Stomach (tissue), 9 donors: Measurements from ENCODE around the gene FLRT1. TPM values are rescaled to one million over a fixed set of nuclear protein-coding genes. Genes with fewer than 3 reads are reported as not detected.

Experiments used
- DNase-seq, 2 donors: peaks; one replicate each; pipeline versions ENCODE4 v3.0.0 to v3.0.0-alpha.2; 2013 to 2019
- H3K27ac ChIP-seq, 5 donors: fragments of 200-600 bp in 4 of 5; sonication (generic) in 4 of 5; one replicate each; pipeline ENCODE4 v1.5.1; 2013 to 2019; ENCODE audit warnings: mild to moderate bottlenecking in 1 of 5, moderate library complexity in 1 of 5
- H3K27me3 ChIP-seq, 3 donors: fragments of 200-600 bp; sonication (generic); one replicate each; pipeline ENCODE4 v1.5.1; 2017 to 2019; ENCODE audit warnings: mixed run types in 1 of 3
- H3K36me3 ChIP-seq, 4 donors: fragments of 200-600 bp; sonication (generic); 1 replicate in 3 of 4; 2 replicates in 1 of 4; pipeline ENCODE4 v1.5.1; 2016 to 2019
- H3K4me1 ChIP-seq, 4 donors: fragments of 200-600 bp; sonication (generic); one replicate each; pipeline ENCODE4 v1.5.1; 2016 to 2019
- H3K4me3 ChIP-seq, 4 donors: fragments of 200-600 bp; sonication (generic) in 3 of 4; one replicate each; pipeline ENCODE4 v1.5.1; 2016 to 2019; ENCODE audit warnings: mild to moderate bottlenecking in 1 of 4
- H3K9me3 ChIP-seq, 4 donors: fragments of 200-600 bp; sonication (generic); one replicate each; pipeline ENCODE4 v1.5.1; 2016 to 2019
- CTCF ChIP-seq, 7 experiments: fragments of 450-650 bp in 4 of 7; fragments of 200-600 bp in 3 of 7; sonication (generic) in 3 of 7; IDR thresholded peaks; one replicate each; pipeline ENCODE4 v1.5.1; 2016 to 2019; ENCODE audit warnings: antibody characterized with exemption in 7 of 7, control low read depth in 2 of 7, mild to moderate bottlenecking in 1 of 7
- EP300 ChIP-seq: sonication (generic); formaldehyde crosslinking; IDR thresholded peaks from one replicate; pipeline ENCODE4 v1.6.1; 2017; ENCODE audit warnings: antibody characterized with exemption
- POLR2A ChIP-seq, 4 donors: fragments of 450-650 bp; IDR thresholded peaks; one replicate each; pipeline ENCODE4 v1.6.1; 2016; ENCODE audit warnings: antibody characterized with exemption in 4 of 4, control low read depth in 2 of 4, mild to moderate bottlenecking in 1 of 4, moderate library complexity in 1 of 4
- POLR2AphosphoS5 ChIP-seq, 3 donors: sonication (generic); formaldehyde crosslinking; IDR thresholded peaks; one replicate each; pipeline ENCODE4 v1.6.1; 2016; ENCODE audit warnings: antibody characterized with exemption in 3 of 3
- WGBS, 5 donors: extraction: QIAGEN DNeasy Blood & Tissue Kit in 3 of 5; methylation state at CpG; one replicate each; pipeline versions ENCODE4 v1.1.5 to v1.1.7; 2013 to 2018; 5-methylcytosine and 5-hydroxymethylcytosine counted together
- intact Hi-C: fragments of 100-400 bp; cut with DNase I; formaldehyde crosslinking; loops from one replicate; pipeline ENCODE4 v1.15.1; 2023; ENCODE audit warnings: low total_unique reads
- polyA plus RNA-seq, 3 donors: library from polyadenylated mRNA; stranded (reverse); fragments of 200-250 nt; gene quantifications; one replicate each; pipeline ENCODE4 v1.2.3, GENCODE V29; 2013
- total RNA-seq, 5 donors: library from RNA; depleted of rRNA; stranded (reverse); fragments of >200 nt; gene quantifications; one replicate each; pipeline versions ENCODE4 v1.1.0 to v1.2.3, GENCODE V29; 2014 to 2016
- donor health status: healthy with polysubstance abuse.
- donor health status: Bipolar disorder and iron deficiency.
- donor health status: healthy.

FLRT1 gene
- total and polyA plus RNA-seq, 8 donors, result 0.12 to 1.3 (median 0.51) TPM; not detected in 4

- H3K36me3 ChIP-seq, result no peaks in the 10 kb centered on the region
- H3K9me3 ChIP-seq, result no peaks in the 10 kb centered on the region
- no peak overlapping the region for H3K4me3 ChIP-seq
- WGBS, 5 donors, result 77 to 91% (median 82%) methylated on average over 10 to 15 of the region's 15 CpGs
- intact Hi-C loops, result no loop called here
- H3K27me3 ChIP-seq, result no peaks in the 10 kb centered on the region
- H3K4me1 ChIP-seq, result peaks cover 0 to 4% (median 0%) of the 10 kb centered on the region in 4 donors
- DNase-seq, result no peak
- no peak overlapping the region for H3K27ac ChIP-seq
- TF ChIP-seq CTCF (IDR thresholded peaks at IDR 0.05) (no peak), POLR2A (IDR thresholded peaks at IDR 0.05) (no peak), EP300 (no peak), POLR2AphosphoS5 (IDR thresholded peaks at IDR 0.05) (no peak)
These were observed 18.0 kb downstream of the FLRT1 start for GRCh38 chr11:64053699-64054098.

GRCh38 chr11:64055077-64055476, 19.3 kb downstream of the FLRT1 start:
- intact Hi-C loops, result no loop called here
- no peak for TF ChIP-seq POLR2AphosphoS5 (IDR thresholded peaks at IDR 0.05)
- TF ChIP-seq EP300, result no peak
- TF ChIP-seq CTCF (IDR thresholded peaks at IDR 0.05), result no peak
- TF ChIP-seq POLR2A (IDR thresholded peaks at IDR 0.05), result no peak
- DNase-seq, result no peak
- Histone ChIP-seq H3K27me3 (peaks cover 0 to 6% (median 4%) of the 10 kb centered on the region in 3 donors), H3K27ac (no peak overlapping the region), H3K4me3 (no peak overlapping the region), H3K36me3 (no peaks in the 10 kb centered on the region), H3K9me3 (no peaks in the 10 kb centered on the region), H3K4me1 (peaks cover 0 to 5% (median 0%) of the 10 kb centered on the region in 4 donors)
- 60 to 68% (median 66%) methylated on average over 8 of the region's 8 CpGs for WGBS, 5 donors

- no peak overlapping the region for H3K4me3 ChIP-seq
- peaks cover 9 to 17% (median 11%) of the 10 kb centered on the region in 4 donors for H3K4me1 ChIP-seq
- H3K27ac ChIP-seq, result peak overlapping the region in 1 of 5 donors; percentile 24
- peaks cover 0 to 19% (median 16%) of the 10 kb centered on the region in 3 donors for H3K27me3 ChIP-seq
- H3K36me3 ChIP-seq, result no peaks in the 10 kb centered on the region
- 80 to 89% (median 84%) methylated on average over 14 to 15 of the region's 15 CpGs for WGBS, 5 donors
- no peaks in the 10 kb centered on the region for H3K9me3 ChIP-seq
- no peak for TF ChIP-seq POLR2A (IDR thresholded peaks at IDR 0.05)
- TF ChIP-seq EP300, result no peak
- no peak for TF ChIP-seq POLR2AphosphoS5 (IDR thresholded peaks at IDR 0.05)
- TF ChIP-seq CTCF (IDR thresholded peaks at IDR 0.05), result no peak
- intact Hi-C loops, result no loop called here
- peak in 1 of 2 donors; percentile 80 for DNase-seq
These were observed 20.6 kb downstream of the FLRT1 start for GRCh38 chr11:64056213-64056785.

- Histone ChIP-seq H3K36me3 (no peaks in the 10 kb centered on the region), H3K4me1 (peaks cover 11 to 19% (median 13%) of the 10 kb centered on the region in 4 donors), H3K9me3 (no peaks in the 10 kb centered on the region), H3K4me3 (no peak overlapping the region), H3K27me3 (peaks cover 0 to 23% (median 17%) of the 10 kb centered on the region in 3 donors), H3K27ac (peak overlapping the region in 1 of 5 donors; percentile 24)
- TF ChIP-seq POLR2AphosphoS5 (IDR thresholded peaks at IDR 0.05) (no peak), EP300 (no peak), POLR2A (IDR thresholded peaks at IDR 0.05) (no peak), CTCF (IDR thresholded peaks at IDR 0.05) (no peak)
- no peak for DNase-seq
- intact Hi-C loops, result no loop called here
- WGBS, 5 donors, result 89 to 93% (median 93%) methylated on average over 9 to 13 of the region's 13 CpGs
These were observed 21.1 kb downstream of the FLRT1 start for GRCh38 chr11:64056861-64057260.
